SIG-M5 (cell line): ENCODE results near the gene ADAMTS17.

ENCODE experiments used
- DNase-seq: peaks from one replicate; lab custom pipeline; 2025; lab: John Stamatoyannopoulos, UW

The ADAMTS17 gene

GRCh38 chr15:100310513-100311153 lies 31.1 kb downstream of the ADAMTS17 start:
- DNase-seq, result no peak

GRCh38 chr15:100310041-100310405 lies 31.8 kb downstream of the ADAMTS17 start:
- no peak for DNase-seq

DNA sequence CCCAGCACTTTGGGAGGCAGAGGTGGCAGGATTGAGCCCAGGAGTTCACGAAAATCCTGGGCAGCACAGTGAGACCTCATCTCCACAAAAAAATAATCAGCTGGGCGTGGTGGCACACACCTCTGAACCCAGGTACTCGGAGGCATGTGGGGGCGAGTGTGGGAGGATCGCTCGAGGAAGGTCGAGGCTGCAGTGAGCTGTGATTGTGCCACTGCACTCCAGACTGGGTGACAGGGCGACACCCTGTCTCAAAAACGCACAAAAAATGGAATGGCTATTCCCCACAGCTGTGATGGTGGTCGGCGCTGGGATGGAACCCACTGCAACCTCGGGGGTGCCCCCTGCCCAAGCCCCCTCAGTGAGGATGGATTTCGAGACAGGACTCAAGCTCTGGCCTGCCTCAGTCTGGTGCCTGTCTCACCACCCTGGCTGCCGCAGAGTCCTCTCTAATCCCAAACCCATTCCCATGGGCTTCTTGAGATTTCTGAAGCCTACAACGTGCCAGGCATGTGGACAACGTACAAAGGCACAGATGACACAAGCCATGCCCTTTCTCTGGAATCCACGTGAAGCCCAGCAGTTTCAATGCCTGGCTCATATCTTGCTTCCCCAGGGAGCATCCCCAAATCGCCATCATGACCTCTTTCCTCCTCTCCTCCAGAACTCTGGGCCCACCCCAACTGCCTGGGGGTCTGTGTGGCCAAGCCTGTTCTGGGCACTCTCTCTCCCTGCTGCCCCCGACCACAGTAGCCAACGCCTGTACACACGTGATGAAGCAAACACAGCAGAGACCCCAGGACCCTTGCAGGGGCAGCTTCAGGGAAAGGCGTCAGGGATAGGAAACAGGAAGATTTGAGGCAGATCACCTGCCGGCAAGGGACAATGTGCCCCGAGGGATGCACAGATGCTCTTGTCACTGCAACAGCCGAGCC lies 32.4 kb downstream of the ADAMTS17 start:
- DNase-seq, result no peak

GRCh38 chr15:100308608-100309007 lies 33.2 kb downstream of the ADAMTS17 start:
- DNase-seq, result no peak

GRCh38 chr15:100308213-100308600 lies 33.6 kb downstream of the ADAMTS17 start:
- no peak for DNase-seq

DNA sequence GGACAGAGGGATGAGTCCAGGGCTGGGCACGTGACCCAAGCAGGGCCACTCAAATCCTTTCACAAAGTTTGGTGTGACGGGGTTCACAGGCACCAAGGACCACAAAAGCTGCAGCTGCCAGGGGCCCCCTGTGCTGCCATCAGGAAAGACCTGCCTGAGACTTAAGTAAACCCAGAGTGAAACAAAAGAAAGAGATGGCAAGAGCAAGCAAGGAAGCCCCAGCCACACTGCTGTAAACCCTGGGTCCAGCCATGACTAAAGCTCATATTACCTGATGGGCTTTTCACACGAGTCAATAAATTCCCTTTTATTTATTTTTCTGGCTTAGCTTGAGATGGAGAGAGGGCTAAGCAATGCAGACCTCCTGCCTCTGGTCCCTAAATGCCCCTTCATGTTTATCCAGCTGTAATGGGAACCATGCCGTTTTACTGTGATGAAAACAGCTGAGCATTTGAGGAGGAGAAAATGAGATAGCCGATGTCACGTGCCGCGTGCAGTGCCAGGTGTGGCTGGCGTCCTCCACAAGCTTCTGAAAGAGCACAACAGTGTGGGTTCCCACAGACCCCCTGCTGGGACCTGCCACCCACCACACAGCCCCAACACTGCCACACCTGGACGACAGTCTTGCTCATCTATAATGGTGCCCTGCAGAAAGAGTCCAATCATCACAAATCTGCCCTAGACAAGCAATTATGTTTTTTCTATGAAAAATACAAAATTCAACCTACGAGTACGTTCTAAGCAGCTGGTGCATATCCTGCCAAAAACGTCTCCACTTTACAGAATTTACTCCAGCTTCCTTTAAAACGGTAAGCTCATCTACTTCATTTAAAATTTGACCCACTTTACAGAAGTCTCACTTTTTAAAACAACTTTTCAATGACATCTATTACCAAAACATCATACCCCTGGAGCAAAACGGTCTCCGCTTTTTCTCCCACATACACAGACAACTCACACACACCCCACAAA lies 34.2 kb downstream of the ADAMTS17 start:
- DNase-seq, result no peak

DNA sequence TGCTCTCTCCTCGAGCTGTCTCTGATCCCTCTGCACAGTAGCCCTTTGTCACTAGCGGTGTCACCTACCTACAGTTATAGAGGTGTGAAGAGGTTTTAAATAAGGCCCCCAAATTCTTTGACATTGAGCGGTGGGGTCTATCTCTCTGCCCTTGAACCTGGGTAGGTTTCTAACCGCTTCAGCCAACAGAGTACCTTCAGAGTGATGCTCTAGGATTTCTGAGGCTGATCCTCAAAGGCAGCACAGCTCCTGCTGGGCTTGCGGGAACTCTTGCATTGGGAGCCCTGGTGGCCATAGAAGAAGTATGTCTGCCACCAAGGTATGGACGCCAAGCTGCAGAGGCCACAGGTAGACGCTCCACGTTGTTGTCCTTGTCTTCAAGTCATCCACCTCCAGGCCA lies 35.7 kb downstream of the ADAMTS17 start:
- no peak for DNase-seq

- DNase-seq, result no peak
Observed at GRCh38 chr15:100301910-100302431, 39.8 kb downstream of the ADAMTS17 start.

- no peak for DNase-seq
Observed at GRCh38 chr15:100298257-100298656, 43.5 kb downstream of the ADAMTS17 start.

DNA sequence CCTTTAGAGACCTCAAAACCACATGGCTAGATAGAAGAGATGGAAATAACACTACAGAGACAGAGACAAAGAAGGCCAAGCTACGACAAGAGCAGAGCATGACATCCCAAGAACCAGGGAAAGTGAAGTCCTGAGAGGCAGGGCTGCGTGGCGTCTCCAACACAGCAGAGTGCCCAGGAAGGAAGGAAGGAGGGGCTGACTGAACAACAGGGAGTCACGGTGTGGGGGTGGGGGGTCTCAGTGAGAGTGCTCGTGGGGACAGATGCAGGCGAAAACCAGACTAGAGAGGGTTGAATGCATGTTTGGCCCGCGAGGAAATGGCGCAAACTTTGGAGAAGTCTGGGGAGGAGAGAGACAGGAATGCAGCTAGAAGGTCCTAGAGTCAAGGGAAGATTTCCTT lies 44.0 kb downstream of the ADAMTS17 start:
- no peak for DNase-seq

DNA sequence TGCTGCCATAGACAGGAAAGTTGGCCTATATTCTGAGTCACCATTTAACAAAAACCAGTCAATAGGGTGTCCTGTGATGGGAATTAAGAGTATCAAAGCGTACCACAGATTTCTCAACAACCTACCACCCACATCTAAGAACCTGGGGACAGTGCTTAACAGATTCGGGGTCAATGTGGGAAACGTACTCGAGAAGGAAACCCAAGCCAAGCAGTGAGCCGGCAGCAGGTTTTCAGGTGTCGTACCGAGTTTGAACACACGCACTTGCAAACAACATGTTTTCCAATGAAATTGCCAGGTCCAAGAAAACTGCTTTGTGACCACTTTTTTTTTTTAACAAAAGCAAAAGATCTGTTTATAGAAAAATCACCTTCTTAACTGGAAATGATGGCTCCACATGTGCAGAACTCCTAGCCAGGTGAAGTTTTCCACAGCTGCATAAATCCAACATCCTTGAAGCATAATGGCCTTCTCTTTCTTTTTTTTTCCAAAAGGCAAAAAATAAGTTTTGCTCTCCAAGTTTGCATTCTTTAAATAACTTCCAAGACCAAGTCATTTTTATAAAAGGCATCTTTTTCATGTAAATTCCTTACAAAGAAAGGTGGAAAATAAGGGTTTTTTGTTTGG lies 45.7 kb downstream of the ADAMTS17 start:
- no peak for DNase-seq

DNA sequence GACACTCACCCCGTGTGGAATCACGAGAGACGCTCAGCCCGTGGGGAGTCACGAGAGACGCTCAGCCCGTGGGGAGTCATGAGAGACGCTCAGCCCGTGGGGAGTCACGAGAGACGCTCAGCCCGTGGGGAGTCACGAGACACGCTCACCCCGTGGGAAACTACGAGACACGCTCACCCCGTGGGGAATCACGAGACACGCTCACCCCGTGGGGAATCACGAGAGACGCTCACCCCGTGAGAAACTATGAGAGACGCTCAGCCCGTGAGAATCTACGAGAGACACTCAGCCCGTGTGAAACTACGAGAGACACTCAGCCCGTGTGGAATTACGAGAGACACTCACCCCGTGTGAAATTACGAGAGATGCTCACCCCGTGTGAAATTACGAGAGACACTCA lies 49.8 kb downstream of the ADAMTS17 start:
- DNase-seq, result no peak

GRCh38 chr15:100291106-100291505 lies 50.7 kb downstream of the ADAMTS17 start:
- DNase-seq, result no peak

DNA sequence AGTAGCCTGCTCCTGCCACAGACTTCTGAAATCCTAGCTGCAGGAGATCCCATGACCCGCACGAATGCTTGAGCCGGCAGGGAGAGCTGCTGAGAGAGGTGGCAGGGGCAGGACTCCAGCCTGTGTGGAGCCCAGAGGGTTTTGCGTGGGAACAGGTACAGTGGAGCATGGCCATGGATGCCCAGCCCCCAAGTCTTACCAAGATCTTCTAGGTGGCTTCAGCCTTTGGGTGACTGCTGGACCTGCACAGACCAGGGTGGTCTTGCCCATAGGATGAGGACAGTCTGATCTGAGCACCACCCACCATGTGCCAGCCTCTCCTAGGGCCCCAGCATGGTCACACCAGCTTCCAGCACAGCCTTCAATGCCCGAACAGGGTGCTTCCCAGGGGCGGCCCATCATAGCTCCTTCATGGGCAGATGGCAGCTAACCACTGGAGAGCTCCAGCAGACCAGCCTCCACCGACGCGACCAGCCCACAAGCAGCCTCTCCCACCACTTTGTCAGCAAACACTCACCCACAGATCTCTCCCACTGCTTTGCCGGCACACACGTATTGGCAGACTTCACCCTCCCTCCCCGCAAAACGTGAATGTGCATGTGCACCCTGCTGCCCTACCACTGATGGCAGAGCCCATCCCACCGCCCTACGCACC lies 56.0 kb downstream of the ADAMTS17 start:
- DNase-seq, result no peak

GRCh38 chr15:100284701-100285100 lies 57.1 kb downstream of the ADAMTS17 start:
- DNase-seq, result no peak

DNA sequence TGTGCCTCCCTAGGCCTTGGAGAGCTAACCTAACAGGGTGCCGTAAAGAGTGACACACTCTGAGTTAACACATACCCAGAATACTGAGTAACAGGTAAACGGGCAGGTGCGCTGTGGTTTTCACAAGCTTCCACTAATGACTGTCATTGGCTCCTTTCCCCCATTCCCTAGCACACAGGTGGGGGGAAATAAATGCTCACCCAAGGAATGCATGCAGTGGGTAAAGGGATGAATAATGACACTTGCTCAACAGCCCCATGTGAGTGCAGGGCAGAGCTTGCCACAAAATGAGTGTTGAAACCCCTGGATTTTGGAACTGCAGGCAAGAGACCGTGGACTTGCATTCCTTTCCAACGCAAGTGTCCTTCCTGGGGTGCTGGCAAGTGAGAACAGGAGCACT lies 57.6 kb downstream of the ADAMTS17 start:
- DNase-seq, result no peak

DNA sequence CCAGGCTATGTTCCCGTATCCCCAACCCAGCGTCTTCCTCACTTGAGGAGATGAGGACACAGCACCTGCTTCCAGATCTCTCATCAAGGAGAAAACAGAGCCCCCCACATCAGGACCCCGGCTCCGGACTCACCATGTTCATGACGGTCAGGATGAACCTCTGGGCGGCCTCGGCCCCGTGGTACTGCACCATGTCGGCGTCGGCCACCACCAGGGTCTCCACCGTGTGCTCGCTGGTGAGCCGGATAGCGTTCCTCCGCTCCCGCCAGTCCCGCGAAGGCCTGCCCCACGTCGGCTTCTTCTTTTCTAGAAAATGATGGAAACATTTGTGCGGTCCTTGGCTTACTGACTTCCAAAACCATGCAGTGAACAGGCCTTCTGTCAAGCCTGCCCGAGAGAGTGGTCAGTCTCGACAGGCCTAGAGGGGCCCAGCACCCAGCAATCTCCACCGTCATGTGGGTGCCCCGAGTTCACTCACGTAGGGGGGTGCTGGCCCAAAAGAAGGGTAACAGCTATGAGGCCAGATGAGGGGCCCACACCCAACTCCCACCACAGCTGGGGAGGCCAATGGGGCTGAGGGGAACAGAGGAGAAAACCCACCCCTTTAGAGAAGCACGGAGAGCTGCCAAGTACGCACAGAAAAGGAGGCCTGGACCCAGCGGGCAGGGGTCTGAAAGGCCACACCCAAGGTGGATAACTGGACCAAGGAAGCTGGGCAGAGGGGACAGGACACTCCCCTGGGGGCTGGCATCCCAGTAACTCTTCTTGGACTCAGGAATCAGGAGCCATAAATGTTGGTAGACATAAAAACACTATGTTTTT lies 60.5 kb downstream of the ADAMTS17 start:
- no peak for DNase-seq

DNA sequence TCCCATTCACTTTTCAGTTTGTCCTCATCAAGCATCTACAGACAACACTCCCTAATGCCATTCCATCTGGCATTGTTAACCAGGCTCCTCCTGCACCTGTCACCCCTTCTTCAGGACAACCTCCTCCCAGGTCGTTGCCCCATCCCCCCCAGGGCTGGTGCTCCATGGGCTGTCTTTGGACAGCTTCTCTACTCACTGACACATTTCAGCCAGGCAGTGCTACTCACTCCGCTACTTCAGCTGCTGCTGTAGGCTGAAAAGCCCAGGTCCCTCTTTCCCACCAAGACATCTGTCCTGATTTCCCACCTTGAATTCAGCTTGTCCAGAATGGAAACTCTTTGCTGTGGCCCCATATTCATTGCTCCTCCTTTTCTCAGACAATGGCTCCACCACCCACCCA lies 61.9 kb downstream of the ADAMTS17 start:
- no peak for DNase-seq

DNA sequence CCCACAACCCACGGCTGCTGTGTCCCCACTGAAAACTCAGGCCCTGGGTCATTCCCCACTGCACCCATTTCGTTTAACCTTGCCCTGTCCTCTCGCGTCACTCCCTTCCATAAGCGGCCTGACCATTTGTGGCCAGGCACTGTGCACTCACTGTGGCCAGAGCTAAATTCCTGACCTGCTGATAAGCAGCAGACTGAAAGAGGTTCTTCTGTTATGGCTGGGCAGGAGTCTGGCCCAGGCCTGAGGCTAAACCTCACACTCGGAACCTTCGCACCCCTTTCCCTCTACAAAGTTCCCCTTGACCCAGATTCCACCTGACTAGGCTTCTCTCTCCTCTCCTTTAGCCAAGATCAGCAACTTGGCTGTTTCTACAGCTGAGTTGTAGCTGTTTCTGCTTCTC lies 62.3 kb downstream of the ADAMTS17 start:
- DNase-seq, result no peak
